Prostate gland (tissue), 2 donors: Measurements from ENCODE around the gene DOCK7. TPM values are rescaled to one million over a fixed set of nuclear protein-coding genes. Genes with fewer than 3 reads are reported as not detected.

Experiments used
- DNase-seq: peaks from one replicate; pipeline ENCODE4 v3.0.0-alpha.2; 2019; ENCODE audit warnings: low spot score
- H3K27ac ChIP-seq, 2 donors: fragments of 200-600 bp; sonication (generic); 2 replicates each; pipeline ENCODE4 v1.5.1; 2017 to 2019
- H3K27me3 ChIP-seq: fragments of 200-600 bp; sonication (generic); replicated peaks from 2 replicates; pipeline ENCODE4 v1.5.1; 2019; ENCODE audit not compliant: insufficient read depth
- H3K36me3 ChIP-seq, 2 donors: fragments of 200-600 bp; sonication (generic); 1 replicate in 1 of 2; 2 replicates in 1 of 2; pipeline versions ENCODE4 v1.5.1 to v1.8.1; 2017 to 2019
- H3K4me1 ChIP-seq: fragments of 200-600 bp; sonication (generic); replicated peaks from 2 replicates; pipeline ENCODE4 v1.5.1; 2019
- H3K4me3 ChIP-seq, 2 donors: fragments of 200-600 bp; sonication (generic); 2 replicates each; pipeline ENCODE4 v1.5.1; 2017 to 2019
- H3K9me3 ChIP-seq: fragments of 200-600 bp; sonication (generic); 2 replicates; pipeline ENCODE4 v1.5.1; 2017
- POLR2A ChIP-seq: fragments of 450-650 bp; IDR thresholded peaks from one replicate; pipeline ENCODE4 v1.6.1; 2016; ENCODE audit warnings: antibody characterized with exemption, mild to moderate bottlenecking
- POLR2AphosphoS5 ChIP-seq: sonication (generic); formaldehyde crosslinking; IDR thresholded peaks from one replicate; pipeline ENCODE4 v1.6.1; 2017; ENCODE audit warnings: antibody characterized with exemption
- WGBS: methylation state at CpG from one replicate; pipeline ENCODE4 v1.1.5; 2018; 5-methylcytosine and 5-hydroxymethylcytosine counted together
- intact Hi-C: fragments of 100-400 bp; cut with DNase I; formaldehyde crosslinking; loops from one replicate; pipeline ENCODE4 v1.14.2; 2022
- small RNA-seq, 2 donors: library from RNA; depleted of rRNA; stranded (forward); fragments of <200 nt; gene quantifications; one replicate each; pipeline ENCODE3, GENCODE V24; 2016
- total RNA-seq, 2 donors: library from RNA; depleted of rRNA; stranded (reverse); fragments of >200 nt; gene quantifications; one replicate each; pipeline ENCODE4 v1.1.0, GENCODE V29; 2016
- TF ChIP-seq, protein P1 (sequence below), 4 experiments: fragments of 200-600 bp in 2 of 4; fragments of 450-650 bp in 2 of 4; sonication (generic) in 2 of 4; IDR thresholded peaks; 1 replicate in 3 of 4; 2 replicates in 1 of 4; pipeline ENCODE4 v1.5.1; 2016 to 2019; ENCODE audit warnings: antibody characterized with exemption in 4 of 4, mild to moderate bottlenecking in 2 of 4, moderate library complexity in 2 of 4

The DOCK7 gene
- total RNA-seq, 2 donors from 2014 or later = 43.4 to 56.4 TPM

DNA sequence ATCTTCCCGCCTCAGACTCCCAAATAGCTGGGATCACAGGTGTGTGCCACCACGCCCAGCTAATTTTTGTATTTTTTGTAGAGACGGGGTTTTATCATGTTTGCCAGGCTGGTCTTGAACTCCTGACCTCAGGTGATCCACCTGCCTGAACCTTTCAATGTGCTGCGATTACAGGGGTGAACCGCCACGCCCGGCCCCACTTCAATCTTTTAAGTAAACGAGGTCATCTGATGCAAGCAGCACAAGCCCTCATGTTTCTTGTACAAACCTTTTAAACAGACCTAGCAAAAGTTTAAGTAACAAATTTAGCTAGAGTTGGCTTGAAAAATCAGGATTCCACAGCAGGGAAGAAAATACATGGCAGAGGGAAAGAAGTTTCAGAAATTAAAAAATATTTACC is 272.5 kb downstream of the DOCK7 start:
- no peak overlapping the region for H3K4me3 ChIP-seq
- TF ChIP-seq POLR2A (no peak), POLR2AphosphoS5 (no peak)
- TF ChIP-seq, protein P1, sequence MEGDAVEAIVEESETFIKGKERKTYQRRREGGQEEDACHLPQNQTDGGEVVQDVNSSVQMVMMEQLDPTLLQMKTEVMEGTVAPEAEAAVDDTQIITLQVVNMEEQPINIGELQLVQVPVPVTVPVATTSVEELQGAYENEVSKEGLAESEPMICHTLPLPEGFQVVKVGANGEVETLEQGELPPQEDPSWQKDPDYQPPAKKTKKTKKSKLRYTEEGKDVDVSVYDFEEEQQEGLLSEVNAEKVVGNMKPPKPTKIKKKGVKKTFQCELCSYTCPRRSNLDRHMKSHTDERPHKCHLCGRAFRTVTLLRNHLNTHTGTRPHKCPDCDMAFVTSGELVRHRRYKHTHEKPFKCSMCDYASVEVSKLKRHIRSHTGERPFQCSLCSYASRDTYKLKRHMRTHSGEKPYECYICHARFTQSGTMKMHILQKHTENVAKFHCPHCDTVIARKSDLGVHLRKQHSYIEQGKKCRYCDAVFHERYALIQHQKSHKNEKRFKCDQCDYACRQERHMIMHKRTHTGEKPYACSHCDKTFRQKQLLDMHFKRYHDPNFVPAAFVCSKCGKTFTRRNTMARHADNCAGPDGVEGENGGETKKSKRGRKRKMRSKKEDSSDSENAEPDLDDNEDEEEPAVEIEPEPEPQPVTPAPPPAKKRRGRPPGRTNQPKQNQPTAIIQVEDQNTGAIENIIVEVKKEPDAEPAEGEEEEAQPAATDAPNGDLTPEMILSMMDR (IDR thresholded peaks at IDR 0.05) = no peak
- WGBS = 81% methylated on average over 8 of the region's 8 CpGs
- no peaks in the 10 kb centered on the region for H3K9me3 ChIP-seq
- no peak overlapping the region for H3K27ac ChIP-seq
- no peak for DNase-seq
- intact Hi-C loops = no loop called here
- no peaks in the 10 kb centered on the region for H3K27me3 ChIP-seq
- H3K36me3 ChIP-seq = no peaks in the 10 kb centered on the region
- no peaks in the 10 kb centered on the region for H3K4me1 ChIP-seq

DNA sequence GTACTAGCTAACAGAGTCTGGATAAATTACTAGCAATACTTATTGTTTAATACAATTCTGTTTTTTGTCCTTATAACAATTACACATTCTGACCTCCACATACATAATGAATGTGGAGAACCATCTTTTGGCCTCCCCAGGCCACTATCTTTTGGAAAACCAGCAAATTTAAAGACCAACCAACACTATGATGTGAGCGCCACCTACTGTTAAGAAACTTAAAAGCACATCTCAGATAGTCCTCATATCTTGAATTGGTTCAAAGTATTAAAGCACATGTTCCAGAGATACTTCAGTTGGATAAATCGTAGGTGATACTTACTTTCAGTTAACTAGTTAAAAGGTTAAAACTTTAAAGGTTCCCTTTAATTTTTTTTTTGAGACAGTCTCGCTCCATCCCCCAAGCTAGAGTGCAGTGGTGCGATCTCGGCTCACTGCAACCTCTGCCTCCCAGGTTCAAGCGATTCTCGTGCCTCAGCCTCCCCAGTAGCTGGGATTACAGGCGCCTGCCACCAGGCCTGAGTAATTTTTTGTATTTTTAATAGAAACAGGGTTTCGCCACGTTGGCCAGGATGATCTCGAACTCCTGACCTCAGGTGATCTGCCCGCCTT is 280.7 kb downstream of the DOCK7 start:
- whole genome bisulfite sequencing = 72% methylated on average over 12 of the region's 12 CpGs
- Histone ChIP-seq H3K27me3 (no peaks in the 10 kb centered on the region), H3K36me3 (no peaks in the 10 kb centered on the region), H3K4me1 (no peaks in the 10 kb centered on the region), H3K9me3 (no peaks in the 10 kb centered on the region), H3K4me3 (no peak overlapping the region), H3K27ac (no peak overlapping the region)
- peak; percentile 38 for DNase-seq
- intact Hi-C loops = loop anchor here (2.0 kb wide), 1 partner anchor 233 kb away; no protein-coding TSS in a partner anchor
- TF ChIP-seq POLR2A (no peak), POLR2AphosphoS5 (no peak)
- TF ChIP-seq, protein P1 (IDR thresholded peaks at IDR 0.05) = peak; percentile 37 to 85 (median 81)

- no peak overlapping the region for H3K27ac ChIP-seq
- no peak for DNase-seq
- no peaks in the 10 kb centered on the region for H3K36me3 ChIP-seq
- WGBS = 88% methylated on average over 3 of the region's 3 CpGs
- intact Hi-C loops = loop anchor here (2.0 kb wide), 1 partner anchor 232 kb away; no protein-coding TSS in a partner anchor
- no peaks in the 10 kb centered on the region for H3K27me3 ChIP-seq
- H3K4me1 ChIP-seq = no peaks in the 10 kb centered on the region
- no peaks in the 10 kb centered on the region for H3K9me3 ChIP-seq
- TF ChIP-seq POLR2AphosphoS5 (no peak), POLR2A (no peak)
- TF ChIP-seq, protein P1 (IDR thresholded peaks at IDR 0.05) = no peak
- H3K4me3 ChIP-seq = no peak overlapping the region
Measured at GRCh38 chr1:62406576-62406975, 281.6 kb downstream of the DOCK7 start.

GRCh38 chr1:62405247-62405646 is 282.9 kb downstream of the DOCK7 start:
- no peak for TF ChIP-seq POLR2A
- TF ChIP-seq, protein P1 (IDR thresholded peaks at IDR 0.05) = no peak
- TF ChIP-seq POLR2AphosphoS5 = no peak
- no peak for DNase-seq
- Histone ChIP-seq H3K4me1 (no peaks in the 10 kb centered on the region), H3K4me3 (no peak overlapping the region), H3K36me3 (no peaks in the 10 kb centered on the region), H3K27me3 (no peaks in the 10 kb centered on the region), H3K27ac (no peak overlapping the region), H3K9me3 (no peaks in the 10 kb centered on the region)
- intact Hi-C loops = no loop called here
- 100% methylated on average over 2 of the region's 2 CpGs for WGBS

Small RNAs within 50 kb of the gene (small RNA-seq; reads per million reads assigned to genes)
- 0 reads per million in 2 donors for gene AL451044.1

Other genes with a start within 250 kb of the DOCK7 start
- not detected for gene ANGPTL3, start 90.9 kb downstream of the DOCK7 start, total RNA-seq
- 10 to 100 TPM in 1 of 2 donors, 1 to 10 TPM in 1; 5.6 to 11.8 TPM for gene ATG4C, start 95.7 kb upstream of the DOCK7 start, total RNA-seq